GM21367 (cell line): ENCODE results near the gene TMEM225B.
"Not testable (repeated sequence)": the region's sequence is repeated elsewhere in the genome, so short reads cannot be mapped to it uniquely, and the experiment has no call there.

Experiments
- ATAC-seq: cut with Tn5 transposase; IDR thresholded peaks from one replicate; pipeline ENCODE4 v1.9.1; 2021; ENCODE audit not compliant: unreplicated experiment

The TMEM225B gene

GRCh38 chr7:99653754-99654153 lies 55.7 kb downstream of the TMEM225B start:
- ATAC-seq, result no peak

GRCh38 chr7:99654626-99655025 lies 56.6 kb downstream of the TMEM225B start:
- ATAC-seq, result not testable (repeated sequence)

GRCh38 chr7:99657879-99658278 lies 59.8 kb downstream of the TMEM225B start:
- not testable (repeated sequence) for ATAC-seq
